Kidney tubule cell (primary cell): ENCODE data around the gene PLCH2.
"Not testable (repeated sequence)": the region's sequence is repeated elsewhere in the genome, so short reads cannot be mapped to it uniquely, and the experiment has no call there.

Experiments used
- DNase-seq: peaks from one replicate; pipeline ENCODE4 v3.0.0-alpha.2; 2018; ENCODE audit warnings: low spot score

PLCH2 gene

GRCh38 chr1:2476061-2476999 is at the start of gene PLCH2:
TSS of gene PLCH2 (plus strand) at chr1:2476289. CDS start at chr1:2476589, 300 bp downstream.
- no peak for DNase-seq

GRCh38 chr1:2426540-2426939 is 49.5 kb upstream of the PLCH2 start:
- DNase-seq: no peak

GRCh38 chr1:2427051-2427450 is 49.0 kb upstream of the PLCH2 start:
- DNase-seq: no peak

- DNase-seq: no peak
These were observed 48.1 kb upstream of the PLCH2 start for GRCh38 chr1:2427976-2428375.

- no peak for DNase-seq
These were observed 47.6 kb upstream of the PLCH2 start for GRCh38 chr1:2428490-2428889.

GRCh38 chr1:2429780-2430591 is 46.1 kb upstream of the PLCH2 start:
- DNase-seq: no peak

GRCh38 chr1:2430592-2430973 is 45.5 kb upstream of the PLCH2 start:
- no peak for DNase-seq

- DNase-seq: no peak
These were observed 45.0 kb upstream of the PLCH2 start for GRCh38 chr1:2431103-2431502.

GRCh38 chr1:2431518-2431917 is 44.6 kb upstream of the PLCH2 start:
- DNase-seq: no peak

- DNase-seq: no peak
These were observed 43.6 kb upstream of the PLCH2 start for GRCh38 chr1:2432441-2432844.

- DNase-seq: no peak
These were observed 42.9 kb upstream of the PLCH2 start for GRCh38 chr1:2433196-2433595.

GRCh38 chr1:2433936-2434655 is 42.0 kb upstream of the PLCH2 start:
- DNase-seq: no peak

- no peak for DNase-seq
These were observed 41.0 kb upstream of the PLCH2 start for GRCh38 chr1:2435091-2435490.

- DNase-seq: no peak
These were observed 40.2 kb upstream of the PLCH2 start for GRCh38 chr1:2435746-2436355.

- DNase-seq: no peak
These were observed 39.2 kb upstream of the PLCH2 start for GRCh38 chr1:2436876-2437275.

GRCh38 chr1:2437617-2438016 is 38.5 kb upstream of the PLCH2 start:
- DNase-seq: no peak

- no peak for DNase-seq
These were observed 38.1 kb upstream of the PLCH2 start for GRCh38 chr1:2438038-2438437.

- DNase-seq: no peak
These were observed 37.4 kb upstream of the PLCH2 start for GRCh38 chr1:2438641-2439040.

- DNase-seq: no peak
These were observed 36.7 kb upstream of the PLCH2 start for GRCh38 chr1:2439369-2439768.

- not testable (repeated sequence) for DNase-seq
These were observed 35.7 kb upstream of the PLCH2 start for GRCh38 chr1:2440346-2440745.

- no peak for DNase-seq
These were observed 34.3 kb upstream of the PLCH2 start for GRCh38 chr1:2441746-2442145.

- DNase-seq: no peak
These were observed 33.4 kb upstream of the PLCH2 start for GRCh38 chr1:2442661-2443060.
